DND-41 (cell line): ENCODE measurements around the gene LSR.

Source experiments
- ATAC-seq: fragments of 200-7000 bp; cut with Tn5 transposase; 3 replicates; pipeline ENCODE4 v1.9.1; 2021; ENCODE audit warnings: low read depth; ENCODE audit not compliant: insufficient read depth
- DNase-seq: peaks from one replicate; pipeline ENCODE4 v3.0.0-alpha.2; 2020
- H2AFZ ChIP-seq: 2 replicates; pipeline ENCODE4 v1.6.0; 2012; ENCODE audit warnings: low read depth, low read length
- H3K27ac ChIP-seq: 2 replicates; pipeline ENCODE4 v1.5.1; 2012; ENCODE audit warnings: low read length, inconsistent platforms
- H3K27me3 ChIP-seq: fragments of 200-600 bp; sonication (generic); 2 replicates; pipeline ENCODE4 v1.6.0; 2012; ENCODE audit warnings: low read length, mild to moderate bottlenecking, inconsistent platforms; ENCODE audit not compliant: insufficient read depth, poor library complexity
- H3K36me3 ChIP-seq: 2 replicates; pipeline ENCODE4 v1.5.1; 2012; ENCODE audit warnings: low read length, inconsistent platforms; ENCODE audit not compliant: insufficient read depth
- H3K4me1 ChIP-seq: 2 replicates; pipeline ENCODE4 v1.5.1; 2012; ENCODE audit warnings: mild to moderate bottlenecking, low read length; ENCODE audit not compliant: insufficient read depth
- H3K4me2 ChIP-seq: 2 replicates; pipeline ENCODE4 v1.6.0; 2012; ENCODE audit warnings: mild to moderate bottlenecking, moderate library complexity, low read length, inconsistent platforms; ENCODE audit not compliant: insufficient read depth
- H3K4me3 ChIP-seq, 2 experiments: fragments of 200-600 bp in 1 of 2; shearing (Covaris generic) in 1 of 2; 2 replicates each; pipeline ENCODE4 v1.5.1; 2012 to 2016; ENCODE audit warnings: inconsistent platforms in 2 of 2, low read length in 2 of 2, mild to moderate bottlenecking in 2 of 2, low read depth in 1 of 2, moderate library complexity in 1 of 2
- H3K79me2 ChIP-seq: 2 replicates; pipeline ENCODE4 v1.6.0; 2012; ENCODE audit warnings: low read length, inconsistent platforms; ENCODE audit not compliant: insufficient read depth
- H3K9ac ChIP-seq: 2 replicates; pipeline ENCODE4 v1.6.0; 2012; ENCODE audit warnings: low read depth, mild to moderate bottlenecking, inconsistent platforms, low read length, moderate library complexity
- H3K9me3 ChIP-seq: 2 replicates; pipeline ENCODE4 v1.5.1; 2012; ENCODE audit warnings: low read length, moderate library complexity, mild to moderate bottlenecking, inconsistent platforms; ENCODE audit not compliant: insufficient read depth, severe bottlenecking
- H4K20me1 ChIP-seq: 2 replicates; pipeline ENCODE4 v1.6.0; 2012; ENCODE audit warnings: low read length; ENCODE audit not compliant: insufficient read depth
- EZH2 ChIP-seq: IDR thresholded peaks from 3 replicates; pipeline ENCODE4 v1.6.1; 2012; ENCODE audit warnings: borderline replicate concordance, low read depth, mild to moderate bottlenecking, moderate library complexity, low read length, inconsistent platforms; ENCODE audit not compliant: severe bottlenecking
- TF ChIP-seq, protein P1 (sequence below): IDR thresholded peaks from 2 replicates; pipeline ENCODE4 v1.5.1; 2012; ENCODE audit warnings: borderline replicate concordance, low read length, moderate library complexity, mild to moderate bottlenecking; ENCODE audit not compliant: poor library complexity, severe bottlenecking; ENCODE audit errors: extremely low read depth

Gene LSR

DNA sequence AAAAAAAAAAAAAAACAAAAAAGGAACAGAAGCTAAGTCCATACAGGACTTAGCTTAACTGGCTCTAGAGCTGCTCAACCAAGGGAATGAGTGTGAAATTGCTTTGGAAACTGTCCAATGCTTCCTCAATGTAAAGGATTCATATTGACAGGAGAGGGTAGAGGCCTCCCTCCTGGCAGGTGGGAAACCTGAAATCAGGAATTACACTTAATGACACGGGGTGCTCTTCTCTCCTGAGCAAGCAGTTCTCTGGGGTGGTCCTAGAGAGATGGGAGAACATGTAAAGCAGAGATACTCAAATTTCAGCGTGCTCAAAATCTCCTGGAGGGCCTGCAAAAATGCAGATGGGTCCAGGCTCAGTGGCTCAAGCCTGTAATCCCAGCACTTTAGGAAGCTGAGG is 39.5 kb downstream of the LSR start:
- Histone ChIP-seq H3K9ac (no peak overlapping the region), H3K27ac (no peak overlapping the region), H3K36me3 (no peaks in the 10 kb centered on the region), H3K9me3 (no peaks in the 10 kb centered on the region), H3K4me1 (no peaks in the 10 kb centered on the region), H3K79me2 (no peaks in the 10 kb centered on the region), H3K4me3 (no peak overlapping the region), H3K4me2 (no peak overlapping the region), H4K20me1 (no peaks in the 10 kb centered on the region), H2AFZ (no peak overlapping the region), H3K27me3 (no peaks in the 10 kb centered on the region)
- DNase-seq, result no peak
- TF ChIP-seq, protein P1, sequence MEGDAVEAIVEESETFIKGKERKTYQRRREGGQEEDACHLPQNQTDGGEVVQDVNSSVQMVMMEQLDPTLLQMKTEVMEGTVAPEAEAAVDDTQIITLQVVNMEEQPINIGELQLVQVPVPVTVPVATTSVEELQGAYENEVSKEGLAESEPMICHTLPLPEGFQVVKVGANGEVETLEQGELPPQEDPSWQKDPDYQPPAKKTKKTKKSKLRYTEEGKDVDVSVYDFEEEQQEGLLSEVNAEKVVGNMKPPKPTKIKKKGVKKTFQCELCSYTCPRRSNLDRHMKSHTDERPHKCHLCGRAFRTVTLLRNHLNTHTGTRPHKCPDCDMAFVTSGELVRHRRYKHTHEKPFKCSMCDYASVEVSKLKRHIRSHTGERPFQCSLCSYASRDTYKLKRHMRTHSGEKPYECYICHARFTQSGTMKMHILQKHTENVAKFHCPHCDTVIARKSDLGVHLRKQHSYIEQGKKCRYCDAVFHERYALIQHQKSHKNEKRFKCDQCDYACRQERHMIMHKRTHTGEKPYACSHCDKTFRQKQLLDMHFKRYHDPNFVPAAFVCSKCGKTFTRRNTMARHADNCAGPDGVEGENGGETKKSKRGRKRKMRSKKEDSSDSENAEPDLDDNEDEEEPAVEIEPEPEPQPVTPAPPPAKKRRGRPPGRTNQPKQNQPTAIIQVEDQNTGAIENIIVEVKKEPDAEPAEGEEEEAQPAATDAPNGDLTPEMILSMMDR, result no peak
- TF ChIP-seq EZH2, result no peak
- ATAC-seq, result no peak

DNA sequence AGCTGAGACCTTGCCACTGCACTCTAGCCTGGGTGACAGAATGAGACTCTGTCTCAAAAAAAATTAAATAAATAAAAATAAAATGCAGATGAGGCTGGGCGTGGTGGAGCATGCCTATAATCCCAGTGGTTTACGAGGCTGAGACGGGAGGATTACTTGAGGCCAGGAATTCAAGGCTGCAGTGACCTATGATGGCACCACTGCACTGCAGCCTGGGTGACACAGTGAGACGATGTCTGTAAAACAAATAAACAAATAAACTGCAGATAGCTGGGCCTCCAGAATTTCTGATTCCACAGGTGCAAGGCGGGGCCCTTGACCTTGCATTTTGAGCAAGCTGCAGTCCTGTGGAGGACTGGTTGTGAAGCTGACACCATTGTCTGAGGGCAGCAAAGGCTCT is 40.1 kb downstream of the LSR start:
- H3K4me3 ChIP-seq, result no peak overlapping the region
- DNase-seq, result no peak
- H3K4me2 ChIP-seq, result no peak overlapping the region
- no peaks in the 10 kb centered on the region for H3K36me3 ChIP-seq
- H3K9me3 ChIP-seq, result no peaks in the 10 kb centered on the region
- H3K9ac ChIP-seq, result no peak overlapping the region
- H3K27ac ChIP-seq, result no peak overlapping the region
- TF ChIP-seq EZH2, result no peak
- TF ChIP-seq, protein P1, result no peak
- no peaks in the 10 kb centered on the region for H3K27me3 ChIP-seq
- no peaks in the 10 kb centered on the region for H4K20me1 ChIP-seq
- no peaks in the 10 kb centered on the region for H3K4me1 ChIP-seq
- no peak overlapping the region for H2AFZ ChIP-seq
- no peak for ATAC-seq
- H3K79me2 ChIP-seq, result no peaks in the 10 kb centered on the region

DNA sequence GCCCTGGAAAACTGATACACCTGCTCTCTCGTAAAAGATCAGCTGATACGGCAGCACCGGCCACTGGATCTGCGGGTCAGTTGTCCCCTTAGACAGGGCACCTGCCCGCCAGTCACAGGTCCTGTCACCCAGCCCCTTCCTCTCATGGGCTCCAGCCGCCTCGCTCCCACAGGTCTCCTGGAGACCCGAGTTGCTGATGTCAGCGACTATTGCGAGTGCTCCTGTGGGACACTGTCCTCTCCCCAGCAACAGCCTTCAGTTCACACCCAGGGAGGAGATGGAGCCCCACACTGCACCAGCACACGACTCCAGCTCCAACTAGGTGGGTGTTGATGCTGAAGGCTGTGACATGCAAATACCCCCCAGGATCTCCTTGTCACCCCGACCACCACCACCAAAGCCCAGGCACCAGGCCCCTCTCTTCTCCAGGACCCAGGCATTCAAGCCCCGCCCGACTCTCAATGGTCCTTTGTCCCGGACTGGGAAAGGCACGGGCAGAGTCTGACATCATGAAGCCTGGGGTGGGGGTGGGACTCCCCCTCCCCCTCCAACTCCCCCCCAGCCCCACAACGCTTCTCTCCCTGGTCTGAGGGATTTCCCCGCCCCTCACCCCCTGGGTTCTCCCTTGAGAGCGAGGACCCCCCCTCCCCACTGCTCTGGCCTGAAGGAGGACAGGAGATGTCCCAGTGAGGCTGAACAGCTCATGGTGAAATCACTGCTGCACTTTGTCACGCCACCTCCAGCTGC is 41.8 kb downstream of the LSR start:
- no peak overlapping the region for H3K4me3 ChIP-seq
- no peaks in the 10 kb centered on the region for H3K27me3 ChIP-seq
- no peaks in the 10 kb centered on the region for H3K36me3 ChIP-seq
- no peak overlapping the region for H2AFZ ChIP-seq
- no peak for ATAC-seq
- DNase-seq, result no peak
- H3K9ac ChIP-seq, result no peak overlapping the region
- no peak for TF ChIP-seq EZH2
- H3K27ac ChIP-seq, result no peak overlapping the region
- 0 out of 2 replicates have a peak, but pooled peaks cover 3% of the 10 kb centered on the region for H4K20me1 ChIP-seq
- no peaks in the 10 kb centered on the region for H3K9me3 ChIP-seq
- no peaks in the 10 kb centered on the region for H3K4me1 ChIP-seq
- no peak overlapping the region for H3K4me2 ChIP-seq
- no peaks in the 10 kb centered on the region for H3K79me2 ChIP-seq

DNA sequence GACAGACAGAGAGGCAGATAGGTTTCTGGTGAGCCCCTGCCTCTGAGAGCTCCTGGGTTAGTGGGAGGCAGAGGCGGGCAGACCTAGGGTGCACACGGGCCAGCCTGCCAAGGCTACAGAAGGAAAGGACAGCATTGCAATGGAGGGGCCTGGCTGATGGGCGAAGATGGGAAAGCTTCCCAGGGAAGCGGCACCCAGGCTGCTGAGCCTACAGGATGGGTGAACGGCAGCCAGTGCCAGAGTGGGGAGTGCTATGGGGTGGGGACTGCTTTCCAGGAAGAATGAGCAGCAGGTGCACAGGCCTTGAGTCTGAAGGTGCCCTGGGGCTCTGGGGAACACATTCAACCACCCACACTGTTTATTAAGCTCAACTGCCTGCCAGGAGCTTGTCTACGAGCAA is 42.5 kb downstream of the LSR start:
- no peak overlapping the region for H3K27ac ChIP-seq
- no peaks in the 10 kb centered on the region for H3K36me3 ChIP-seq
- H2AFZ ChIP-seq, result no peak overlapping the region
- H3K4me3 ChIP-seq, result no peak overlapping the region
- no peaks in the 10 kb centered on the region for H3K9me3 ChIP-seq
- TF ChIP-seq EZH2, result no peak
- TF ChIP-seq, protein P1, result no peak
- no peak for DNase-seq
- H3K4me1 ChIP-seq, result no peaks in the 10 kb centered on the region
- H3K27me3 ChIP-seq, result no peaks in the 10 kb centered on the region
- no peak for ATAC-seq
- no peaks in the 10 kb centered on the region for H3K79me2 ChIP-seq
- H3K4me2 ChIP-seq, result no peak overlapping the region
- H4K20me1 ChIP-seq, result 0 out of 2 replicates have a peak, but pooled peaks cover 3% of the 10 kb centered on the region
- no peak overlapping the region for H3K9ac ChIP-seq
